Activated naive CD8-positive, alpha-beta T cell treated with anti-CD3 and anti-CD28 coated beads, Interleukin-2, amount 50 U/mL, for 24 hours (primary cell): Measurements from ENCODE around the gene LMX1A.

ENCODE experiments used
- ATAC-seq: fragments of 150-1000 bp; cut with Tn5 transposase; one replicate; pipeline ENCODE4 v1.10.0; 2021
- DNase-seq: peaks from one replicate; pipeline ENCODE4 v3.0.0; 2021
- H3K27ac Mint-ChIP-seq: one replicate; pipeline ENCODE4 v1.8.0; 2021; ENCODE audit warnings: mild to moderate bottlenecking, mixed read lengths
- H3K27me3 Mint-ChIP-seq: one replicate; pipeline ENCODE4 v1.8.0; 2021; ENCODE audit warnings: mixed read lengths
- H3K36me3 Mint-ChIP-seq: one replicate; pipeline ENCODE4 v1.8.0; 2021; ENCODE audit warnings: low read depth, mixed read lengths
- H3K4me1 Mint-ChIP-seq: one replicate; pipeline ENCODE4 v1.8.0; 2021; ENCODE audit warnings: mixed read lengths
- H3K4me3 Mint-ChIP-seq: one replicate; pipeline ENCODE4 v1.8.0; 2021; ENCODE audit warnings: mild to moderate bottlenecking, moderate library complexity, mixed read lengths
- H3K9me3 Mint-ChIP-seq: one replicate; pipeline ENCODE4 v1.8.0; 2021; ENCODE audit warnings: mixed read lengths

Gene LMX1A

DNA sequence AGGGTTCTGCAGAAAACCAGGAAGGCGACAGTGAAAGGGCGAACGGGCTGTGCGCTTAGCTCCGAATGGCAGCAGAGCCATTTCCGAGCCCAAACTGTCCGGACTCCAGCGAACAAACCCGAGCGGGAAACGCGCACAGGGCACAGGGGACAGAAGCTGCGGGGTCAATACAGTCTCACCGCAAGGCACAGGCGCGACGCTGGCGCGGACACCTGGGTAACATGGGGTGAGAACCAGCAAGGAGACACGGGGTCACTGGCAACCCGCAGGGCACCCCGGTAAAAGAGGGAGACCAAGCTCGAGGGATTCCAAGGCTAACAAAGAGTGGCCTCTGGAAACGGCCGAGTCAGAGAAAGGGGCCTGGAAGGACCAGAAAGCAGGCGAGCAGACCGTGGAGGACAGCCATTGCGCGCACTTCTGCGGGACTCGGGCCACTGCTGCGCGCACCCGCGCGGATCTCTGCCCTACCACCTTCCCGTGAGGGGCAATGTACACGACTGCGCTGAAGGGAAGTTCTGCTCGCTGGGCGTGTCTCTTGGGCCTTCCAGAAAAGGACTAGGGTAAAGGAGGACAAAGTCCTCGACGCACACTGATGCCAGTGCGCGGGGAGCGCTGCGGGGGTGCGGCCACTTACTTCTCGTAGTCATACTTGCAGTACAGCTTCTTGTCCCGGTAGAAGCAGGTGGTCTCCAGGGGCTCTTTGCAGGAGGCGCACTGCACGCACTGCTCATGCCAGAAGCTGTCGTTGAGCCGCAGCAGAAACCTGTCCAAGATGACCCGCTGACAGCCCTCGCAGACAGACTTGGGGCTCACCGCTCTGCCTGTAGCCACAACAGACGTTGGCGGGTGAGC lies 3.8 kb downstream of the LMX1A start:
- DNase-seq, result no peak
- Mint-ChIP-seq H3K27ac (no peak overlapping the region), H3K4me1 (peaks cover 13% of the 10 kb centered on the region), H3K36me3 (no peaks in the 10 kb centered on the region), H3K27me3 (peaks cover 79% of the 10 kb centered on the region), H3K4me3 (no peak overlapping the region), H3K9me3 (no peaks in the 10 kb centered on the region)
- ATAC-seq, result no peak

DNA sequence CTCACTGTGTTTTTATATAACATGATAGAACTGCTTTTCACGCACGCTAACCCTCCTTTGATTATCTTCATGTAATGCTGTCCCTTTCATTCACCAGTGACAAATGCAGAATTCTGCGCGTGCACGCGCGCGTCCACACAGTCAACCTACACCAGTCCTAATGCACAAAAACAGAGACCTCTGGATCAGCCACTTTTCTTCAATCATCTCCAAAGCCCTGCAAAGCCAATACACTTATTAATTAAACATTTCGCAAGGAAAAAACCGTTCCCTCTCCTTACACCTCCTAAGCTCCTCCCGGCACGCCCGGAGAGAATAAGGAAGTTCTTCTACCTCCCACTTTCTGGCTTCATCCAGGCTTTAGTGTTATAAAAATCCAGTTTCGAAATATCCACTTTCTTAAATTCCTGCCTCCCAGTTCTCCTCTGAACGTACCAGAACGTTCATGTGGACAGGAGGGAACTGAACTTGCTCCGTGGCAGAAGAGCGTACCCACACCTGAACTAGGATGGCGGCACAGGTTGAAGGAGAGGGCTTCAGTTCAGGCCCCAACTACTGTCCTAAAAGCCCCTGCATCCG lies 4.6 kb downstream of the LMX1A start:
- no peak for ATAC-seq
- Mint-ChIP-seq H3K4me1 (peaks cover 13% of the 10 kb centered on the region), H3K9me3 (no peaks in the 10 kb centered on the region), H3K27me3 (peaks cover 81% of the 10 kb centered on the region), H3K36me3 (no peaks in the 10 kb centered on the region), H3K4me3 (no peak overlapping the region), H3K27ac (no peak overlapping the region)
- no peak for DNase-seq

- Mint-ChIP-seq H3K4me3 (no peak overlapping the region), H3K27me3 (peaks cover 83% of the 10 kb centered on the region), H3K4me1 (peaks cover 13% of the 10 kb centered on the region), H3K9me3 (no peaks in the 10 kb centered on the region), H3K27ac (no peak overlapping the region), H3K36me3 (no peaks in the 10 kb centered on the region)
- no peak for ATAC-seq
- no peak for DNase-seq
These were observed 5.7 kb downstream of the LMX1A start for GRCh38 chr1:165350840-165351239.

DNA sequence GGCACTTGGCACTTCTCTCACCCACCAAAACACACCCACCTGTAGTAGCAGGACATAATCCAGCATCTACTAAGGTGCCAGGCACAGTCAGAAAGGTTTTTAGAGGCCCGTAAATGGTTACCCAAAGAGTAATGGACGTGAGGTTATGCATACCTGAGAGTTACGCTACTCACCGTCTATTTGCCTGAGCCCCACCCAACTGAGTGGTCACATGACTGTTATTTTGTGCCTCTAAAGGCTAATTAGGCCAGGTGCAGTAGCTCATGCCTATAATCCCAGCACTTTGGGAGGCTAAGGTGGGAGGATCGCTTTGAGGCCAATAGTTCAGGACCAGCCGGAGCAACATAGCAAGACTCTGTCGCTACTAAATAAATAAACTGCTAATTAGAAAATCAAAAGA lies 11.0 kb downstream of the LMX1A start:
- H3K27me3 Mint-ChIP-seq, result peaks cover 58% of the 10 kb centered on the region
- ATAC-seq (no peak), DNase-seq (no peak)
- H3K27ac Mint-ChIP-seq, result no peak overlapping the region
- no peaks in the 10 kb centered on the region for H3K9me3 Mint-ChIP-seq
- H3K4me3 Mint-ChIP-seq, result no peak overlapping the region
- H3K4me1 Mint-ChIP-seq, result no peaks in the 10 kb centered on the region
- no peaks in the 10 kb centered on the region for H3K36me3 Mint-ChIP-seq

DNA sequence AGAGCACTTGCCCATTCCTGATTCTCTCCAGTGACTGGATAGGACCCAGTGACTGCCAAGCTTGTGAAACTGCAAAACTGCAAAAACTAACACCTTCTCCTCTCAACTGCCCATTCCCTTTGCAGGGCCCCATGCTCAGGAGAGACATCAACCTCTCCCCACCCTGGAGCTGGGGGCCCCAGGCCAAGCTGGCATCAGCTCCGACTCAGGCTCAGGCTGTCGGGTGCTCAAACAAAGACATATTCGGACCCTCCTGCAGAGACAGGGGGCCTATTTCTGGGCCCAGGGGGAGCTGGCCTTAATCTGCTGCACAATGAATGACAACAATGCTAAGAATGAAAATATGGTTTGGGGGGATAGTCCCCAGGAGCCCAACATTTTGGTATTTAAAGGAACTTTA lies 11.8 kb downstream of the LMX1A start:
- H3K27me3 Mint-ChIP-seq, result peaks cover 56% of the 10 kb centered on the region
- no peak for DNase-seq

GRCh38 chr1:165344198-165344597 lies 12.3 kb downstream of the LMX1A start:
- H3K27ac Mint-ChIP-seq, result no peak overlapping the region
- H3K27me3 Mint-ChIP-seq, result peaks cover 56% of the 10 kb centered on the region
- ATAC-seq (no peak), DNase-seq (no peak)
- no peaks in the 10 kb centered on the region for H3K9me3 Mint-ChIP-seq
- no peaks in the 10 kb centered on the region for H3K36me3 Mint-ChIP-seq
- no peaks in the 10 kb centered on the region for H3K4me1 Mint-ChIP-seq
- H3K4me3 Mint-ChIP-seq, result no peak overlapping the region

More for the DNA sequence above, 11.8 kb downstream of the LMX1A start:
- Mint-ChIP-seq H3K27ac (no peak overlapping the region), H3K4me1 (no peaks in the 10 kb centered on the region), H3K4me3 (no peak overlapping the region), H3K9me3 (no peaks in the 10 kb centered on the region), H3K36me3 (no peaks in the 10 kb centered on the region)
- no peak for ATAC-seq

DNA sequence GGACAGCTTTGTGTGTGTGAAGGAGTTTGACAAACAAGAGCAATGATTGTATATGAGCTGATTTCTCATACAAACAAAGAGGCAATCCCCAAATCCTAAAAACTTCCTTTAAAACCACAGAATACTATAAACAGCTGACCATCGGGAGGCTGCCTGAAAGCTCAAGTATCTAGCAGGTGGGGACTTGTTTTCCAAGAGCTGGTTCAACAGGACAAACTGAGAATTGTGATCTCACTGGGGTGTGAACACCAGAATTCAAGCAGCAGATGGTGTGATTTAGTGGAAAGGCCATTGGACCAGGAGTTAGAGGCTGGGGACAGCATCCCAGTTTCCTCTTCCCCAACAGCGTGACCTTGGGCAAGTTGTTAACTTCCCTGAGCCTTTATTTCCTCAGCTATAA lies 13.9 kb downstream of the LMX1A start:
- ATAC-seq, result no peak
- peaks cover 43% of the 10 kb centered on the region for H3K27me3 Mint-ChIP-seq
- no peak for DNase-seq

DNA sequence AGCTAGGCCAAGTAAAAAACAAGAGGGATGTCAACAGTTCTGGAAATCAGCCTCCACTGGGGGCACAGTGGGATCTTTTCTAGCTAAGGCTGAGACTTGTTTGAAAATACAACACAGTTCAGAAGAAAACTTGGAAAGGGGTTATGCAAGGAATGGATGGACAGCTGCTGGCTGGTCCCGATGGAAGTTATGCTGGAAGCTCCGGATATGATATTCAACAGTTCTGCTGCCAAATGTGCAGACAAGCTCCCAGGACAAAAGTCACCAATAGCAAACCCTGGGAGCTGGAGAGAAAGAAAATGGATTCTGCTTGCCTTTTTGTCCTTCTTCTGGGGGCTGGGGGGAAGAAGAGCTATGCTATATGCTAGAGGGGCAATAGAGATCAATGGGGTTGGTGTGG lies 14.3 kb downstream of the LMX1A start:
- no peak for ATAC-seq
- peaks cover 39% of the 10 kb centered on the region for H3K27me3 Mint-ChIP-seq
- no peak overlapping the region for H3K4me3 Mint-ChIP-seq
- H3K9me3 Mint-ChIP-seq, result no peaks in the 10 kb centered on the region
- H3K36me3 Mint-ChIP-seq, result no peaks in the 10 kb centered on the region
- DNase-seq, result no peak
- H3K27ac Mint-ChIP-seq, result no peak overlapping the region
- no peaks in the 10 kb centered on the region for H3K4me1 Mint-ChIP-seq

More for the DNA sequence above, 13.9 kb downstream of the LMX1A start:
- H3K27ac Mint-ChIP-seq, result no peak overlapping the region
- no peaks in the 10 kb centered on the region for H3K36me3 Mint-ChIP-seq
- H3K4me3 Mint-ChIP-seq, result no peak overlapping the region
- no peaks in the 10 kb centered on the region for H3K9me3 Mint-ChIP-seq
- no peaks in the 10 kb centered on the region for H3K4me1 Mint-ChIP-seq

- H3K27ac Mint-ChIP-seq, result no peak overlapping the region
- H3K9me3 Mint-ChIP-seq, result no peaks in the 10 kb centered on the region
- H3K4me3 Mint-ChIP-seq, result no peak overlapping the region
- DNase-seq, result no peak
- ATAC-seq, result no peak
- H3K27me3 Mint-ChIP-seq, result peaks cover 21% of the 10 kb centered on the region
- no peaks in the 10 kb centered on the region for H3K4me1 Mint-ChIP-seq
- H3K36me3 Mint-ChIP-seq, result no peaks in the 10 kb centered on the region
These were observed 17.4 kb downstream of the LMX1A start for GRCh38 chr1:165339164-165339563.

DNA sequence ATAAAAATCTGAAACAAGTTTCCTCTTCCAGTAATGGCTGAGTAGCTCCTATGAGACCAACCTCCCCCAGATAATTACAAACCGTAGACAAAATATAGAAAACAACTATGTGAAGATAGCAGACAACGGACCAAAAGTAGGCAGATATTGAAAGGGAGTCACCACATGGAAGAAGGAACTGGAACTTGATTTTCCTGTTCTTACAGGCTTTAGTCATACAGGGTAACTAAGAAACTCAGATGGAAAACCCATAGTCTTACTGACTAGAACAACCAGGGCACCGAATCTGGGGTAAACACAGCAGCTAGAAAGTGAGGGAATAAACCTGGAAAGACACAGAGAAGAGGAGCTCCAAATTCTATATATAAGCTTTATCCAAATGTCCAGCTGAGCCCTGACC lies 26.0 kb downstream of the LMX1A start:
- ATAC-seq (no peak), DNase-seq (no peak)
- peaks cover 17% of the 10 kb centered on the region for H3K27me3 Mint-ChIP-seq

GRCh38 chr1:165329104-165329503 lies 27.4 kb downstream of the LMX1A start:
- H3K27ac Mint-ChIP-seq, result no peak overlapping the region
- DNase-seq (no peak), ATAC-seq (no peak)
- no peaks in the 10 kb centered on the region for H3K36me3 Mint-ChIP-seq
- H3K4me1 Mint-ChIP-seq, result no peaks in the 10 kb centered on the region
- no peak overlapping the region for H3K4me3 Mint-ChIP-seq
- H3K9me3 Mint-ChIP-seq, result no peaks in the 10 kb centered on the region
- peaks cover 23% of the 10 kb centered on the region for H3K27me3 Mint-ChIP-seq

More for the DNA sequence above, 26.0 kb downstream of the LMX1A start:
- Mint-ChIP-seq H3K9me3 (no peaks in the 10 kb centered on the region), H3K36me3 (no peaks in the 10 kb centered on the region), H3K4me3 (no peak overlapping the region), H3K4me1 (no peaks in the 10 kb centered on the region), H3K27ac (no peak overlapping the region)

GRCh38 chr1:165328136-165328535 lies 28.4 kb downstream of the LMX1A start:
- Mint-ChIP-seq H3K9me3 (no peaks in the 10 kb centered on the region), H3K36me3 (no peaks in the 10 kb centered on the region), H3K27me3 (peaks cover 25% of the 10 kb centered on the region), H3K27ac (no peak overlapping the region), H3K4me1 (no peaks in the 10 kb centered on the region), H3K4me3 (no peak overlapping the region)
- ATAC-seq, result no peak
- no peak for DNase-seq

- ATAC-seq (no peak), DNase-seq (no peak)
- H3K4me3 Mint-ChIP-seq, result no peak overlapping the region
- no peaks in the 10 kb centered on the region for H3K4me1 Mint-ChIP-seq
- H3K36me3 Mint-ChIP-seq, result no peaks in the 10 kb centered on the region
- H3K27me3 Mint-ChIP-seq, result peaks cover 25% of the 10 kb centered on the region
- no peak overlapping the region for H3K27ac Mint-ChIP-seq
- no peaks in the 10 kb centered on the region for H3K9me3 Mint-ChIP-seq
These were observed 29.0 kb downstream of the LMX1A start for GRCh38 chr1:165327538-165327937.

DNA sequence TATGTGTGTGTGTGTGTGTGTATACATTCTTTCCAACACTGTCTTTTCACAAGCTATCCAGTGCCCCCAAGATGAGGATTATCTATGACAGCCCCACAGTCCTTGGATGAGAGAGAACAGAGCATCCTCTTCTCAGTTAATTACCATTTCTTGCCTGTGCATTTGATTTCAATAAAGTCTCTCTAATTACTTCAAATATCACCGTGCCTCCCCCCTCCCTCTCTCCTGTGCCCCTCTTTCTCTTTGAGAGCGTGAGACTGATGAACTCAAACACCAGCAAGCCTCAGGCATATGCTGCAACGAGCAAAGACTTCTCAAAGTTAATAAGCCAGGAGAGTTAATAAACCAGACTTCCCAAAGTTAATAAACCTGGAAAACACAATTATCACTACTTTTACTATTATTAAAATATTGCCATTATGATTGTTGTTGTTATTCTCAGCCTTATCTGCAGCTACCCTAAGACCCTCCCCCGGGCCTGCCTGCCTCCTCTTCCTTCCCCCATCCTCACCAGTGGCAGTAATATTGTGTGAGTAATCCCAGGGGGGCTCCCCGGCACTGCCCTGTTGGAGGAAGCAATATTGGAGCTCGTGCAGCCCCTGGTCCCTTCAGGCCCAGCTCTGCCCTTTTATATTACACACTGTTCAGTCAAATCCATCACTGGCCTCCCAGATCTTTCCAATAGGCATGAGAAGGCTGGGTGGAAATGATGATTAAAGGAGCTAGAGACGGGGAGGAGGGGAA lies 30.9 kb downstream of the LMX1A start:
- Mint-ChIP-seq H3K36me3 (no peaks in the 10 kb centered on the region), H3K4me1 (no peaks in the 10 kb centered on the region), H3K27ac (no peak overlapping the region), H3K27me3 (peaks cover 23% of the 10 kb centered on the region), H3K9me3 (no peaks in the 10 kb centered on the region), H3K4me3 (no peak overlapping the region)
- ATAC-seq (no peak), DNase-seq (no peak)

DNA sequence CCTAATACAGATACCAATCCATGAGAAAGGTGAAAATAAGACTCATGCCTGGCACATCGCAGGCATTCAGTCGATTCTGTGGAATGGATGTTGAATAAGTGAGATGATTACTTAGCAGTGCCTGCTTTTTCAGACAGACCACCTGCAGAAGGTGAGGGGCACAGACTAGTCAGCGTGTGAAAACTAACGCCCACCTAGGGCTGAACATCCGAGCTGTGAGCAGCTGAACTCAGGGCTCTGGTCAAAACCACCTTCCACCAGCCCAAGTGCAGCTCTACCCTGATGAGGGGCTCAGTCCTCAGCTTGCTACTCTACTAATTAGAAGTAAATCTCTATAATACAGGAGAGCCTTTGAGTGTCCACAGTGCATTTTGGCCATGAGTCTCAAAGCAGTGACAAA lies 32.5 kb downstream of the LMX1A start:
- H3K27ac Mint-ChIP-seq, result no peak overlapping the region
- no peak overlapping the region for H3K4me3 Mint-ChIP-seq
- no peak for DNase-seq
- no peaks in the 10 kb centered on the region for H3K9me3 Mint-ChIP-seq
- peaks cover 19% of the 10 kb centered on the region for H3K27me3 Mint-ChIP-seq
- no peak for ATAC-seq
- H3K4me1 Mint-ChIP-seq, result no peaks in the 10 kb centered on the region
- H3K36me3 Mint-ChIP-seq, result no peaks in the 10 kb centered on the region
